Endothelial cell of umbilical vein (primary cell): ENCODE measurements around the gene SMC4. TPM values are rescaled to one million over a fixed set of nuclear protein-coding genes. Genes with fewer than 3 reads are reported as not detected.

Source experiments
- BruUV-seq: library from RNA; stranded (reverse); fragments of 400-500 nt; replicated peaks from 2 replicates; lab custom pipeline; 2021; lab: Mats Ljungman, UMichigan
- CTCF ChIA-PET: fragments of 300-600, 350-600 bp; sonication (Branson Sonifier 250); formaldehyde crosslinking; loops from one replicate; lab custom pipeline; 2021; ENCODE audit warnings: antibody characterized with exemption, inconsistent platforms; lab: Charles Lee
- POLR2A ChIA-PET: fragments of 300-600, 350-600 bp; sonication (Branson Sonifier 250); formaldehyde crosslinking; loops from one replicate; lab custom pipeline; 2021; ENCODE audit warnings: antibody characterized with exemption, inconsistent platforms; lab: Charles Lee
- DNase-seq: peaks from one replicate; pipeline ENCODE4 v3.0.0-alpha.2; 2011; ENCODE audit warnings: low read depth, low spot score
- FAIRE-seq: peaks from 2 replicates; lab custom pipeline; 2011; peaks lifted over from hg19 to GRCh38; lab: Jason Lieb, UNC
- H2AFZ ChIP-seq: 2 replicates; pipeline ENCODE4 v1.6.0; 2012; ENCODE audit warnings: low read depth, low read length, control low read depth, inconsistent platforms
- H3K27ac ChIP-seq: 2 replicates; pipeline ENCODE4 v1.5.1; 2011; ENCODE audit warnings: low read depth, mild to moderate bottlenecking, control low read depth, low read length, moderate library complexity; ENCODE audit not compliant: insufficient read depth
- H3K27me3 ChIP-seq, 2 experiments: 2 replicates each; pipeline versions ENCODE4 v1.6.0 to v1.6.1; 2011; ENCODE audit warnings: low read length in 2 of 2, mixed read lengths in 1 of 2; ENCODE audit not compliant: control insufficient read depth in 2 of 2, insufficient read depth in 2 of 2
- H3K36me3 ChIP-seq, 2 experiments: 2 replicates in 1 of 2; 3 replicates in 1 of 2; pipeline ENCODE4 v1.5.1; 2011; ENCODE audit warnings: low read length in 2 of 2, mild to moderate bottlenecking in 1 of 2, moderate library complexity in 1 of 2; ENCODE audit not compliant: control insufficient read depth in 2 of 2, insufficient read depth in 2 of 2; ENCODE audit errors: extremely low read depth in 1 of 2
- H3K4me1 ChIP-seq: 3 replicates; pipeline ENCODE4 v1.5.1; 2011; ENCODE audit warnings: mild to moderate bottlenecking, low read length; ENCODE audit not compliant: control insufficient read depth, insufficient read depth; ENCODE audit errors: extremely low read depth
- H3K4me2 ChIP-seq: 2 replicates; pipeline ENCODE4 v1.6.1; 2011; ENCODE audit warnings: low read length, control low read depth, mixed read lengths; ENCODE audit not compliant: insufficient read depth
- H3K4me3 ChIP-seq, 3 experiments: fragments of 200-600 bp in 1 of 3; sonication (generic), shearing (Covaris generic) in 1 of 3; replicated peaks in 1 of 3; 2 replicates each; pipeline ENCODE4 v1.5.1; 2011 to 2016; ENCODE audit warnings: control low read depth in 3 of 3, low read length in 3 of 3, mild to moderate bottlenecking in 2 of 3, inconsistent platforms in 1 of 3, low read depth in 1 of 3, moderate library complexity in 1 of 3; ENCODE audit not compliant: insufficient read depth in 1 of 3
- H3K79me2 ChIP-seq: 2 replicates; pipeline ENCODE4 v1.6.0; 2012; ENCODE audit warnings: low read length, inconsistent platforms; ENCODE audit not compliant: control insufficient read depth, insufficient read depth
- H3K9ac ChIP-seq: replicated peaks from 2 replicates; pipeline ENCODE3; 2011; ENCODE audit warnings: low read length, control low read depth; ENCODE audit not compliant: insufficient read depth; ENCODE audit errors: extremely low read depth
- H3K9me1 ChIP-seq: replicated peaks from 3 replicates; pipeline ENCODE4 v1.6.0; 2011; ENCODE audit warnings: mild to moderate bottlenecking, low read length; ENCODE audit not compliant: control insufficient read depth, insufficient read depth; ENCODE audit errors: extremely low read depth
- H3K9me3 ChIP-seq: replicated peaks from 2 replicates; pipeline ENCODE4 v1.5.1; 2012; ENCODE audit warnings: low read length, inconsistent platforms; ENCODE audit not compliant: control insufficient read depth, insufficient read depth
- H4K20me1 ChIP-seq: replicated peaks from 2 replicates; pipeline ENCODE3; 2011; ENCODE audit warnings: mild to moderate bottlenecking, low read length; ENCODE audit not compliant: control insufficient read depth, insufficient read depth; ENCODE audit errors: extremely low read depth
- FOS ChIP-seq: IDR thresholded peaks from 2 replicates; pipeline ENCODE4 v1.6.1; 2011; ENCODE audit warnings: mild to moderate bottlenecking, low read length, moderate library complexity, borderline replicate concordance; ENCODE audit not compliant: insufficient read depth
- GATA2 ChIP-seq: IDR thresholded peaks from 2 replicates; pipeline ENCODE4 v1.7.0; 2011; ENCODE audit warnings: low read depth, mild to moderate bottlenecking, moderate library complexity, mixed read lengths, low read length; ENCODE audit not compliant: insufficient read length, insufficient read depth
- JUN ChIP-seq: IDR thresholded peaks from 2 replicates; pipeline ENCODE4 v1.6.1; 2011; ENCODE audit warnings: borderline replicate concordance, low read depth; ENCODE audit not compliant: insufficient read length, insufficient read depth
- MYC ChIP-seq: IDR thresholded peaks from one replicate; pipeline ENCODE4 v1.6.1; 2011; ENCODE audit warnings: mild to moderate bottlenecking, low read depth, low read length
- POLR2AphosphoS5 ChIP-seq: IDR thresholded peaks from 2 replicates; pipeline ENCODE4 v1.6.1; 2012; ENCODE audit warnings: low read depth, mild to moderate bottlenecking, control low read depth, low read length, moderate library complexity; ENCODE audit not compliant: insufficient read depth
- dilution Hi-C: fragments of 300-500 bp; cut with MboI; formaldehyde crosslinking; loops from one replicate; pipeline ENCODE4 v1.15.0; 2019; ENCODE audit warnings: low sequenced_read_pairs; ENCODE audit not compliant: extremely low pct_ligation_motif_present
- intact Hi-C: fragments of 100-400 bp; cut with micrococcal nuclease; formaldehyde crosslinking; loops from one replicate; pipeline ENCODE4 v1.10.0; 2022
- polyA plus RNA-seq, 4 experiments: library from polyadenylated mRNA; depleted of rRNA in 3 of 4; stranded (reverse) in 3 of 4; unstranded in 1 of 4; fragments of >200 nt; gene quantifications; 2 replicates each; pipeline versions ENCODE4 v1.2.1 to v1.2.3, GENCODE V29; 2011 to 2012; ENCODE audit warnings: missing spikeins in 1 of 4
- total RNA-seq: library from RNA; stranded (reverse); gene quantifications from 2 replicates; pipeline ENCODE4 v1.2.3, GENCODE V29; 2021
- TF ChIP-seq, protein P1 (sequence below): IDR thresholded peaks from 2 replicates; pipeline ENCODE4 v1.6.1; 2011; ENCODE audit not compliant: insufficient read depth, insufficient read length

SMC4 gene
- total and polyA plus RNA-seq, 2 donors (not counting 3 experiments of a cell fraction or from before 2014, with no cell fraction given): 32.1 to 153 TPM

- Histone ChIP-seq H3K4me2 (no peak overlapping the region), H3K79me2 (peaks cover 47% of the 10 kb centered on the region), H2AFZ (no peak overlapping the region), H3K9ac (no peak overlapping the region), H3K27ac (no peak overlapping the region), H3K4me3 (no peak overlapping the region), H4K20me1 (no peaks in the 10 kb centered on the region), H3K9me1 (no peaks in the 10 kb centered on the region), H3K36me3 (peaks cover 9 to 60% of the 10 kb centered on the region in 2 experiments), H3K27me3 (no peaks in the 10 kb centered on the region), H3K9me3 (no peaks in the 10 kb centered on the region), H3K4me1 (no peaks in the 10 kb centered on the region)
- intact Hi-C loops: no loop called here
- no peak for TF ChIP-seq MYC
- TF ChIP-seq FOS: no peak
- no peak for TF ChIP-seq GATA2
- TF ChIP-seq, protein P1, sequence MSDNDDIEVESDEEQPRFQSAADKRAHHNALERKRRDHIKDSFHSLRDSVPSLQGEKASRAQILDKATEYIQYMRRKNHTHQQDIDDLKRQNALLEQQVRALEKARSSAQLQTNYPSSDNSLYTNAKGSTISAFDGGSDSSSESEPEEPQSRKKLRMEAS: no peak
- no peak for TF ChIP-seq POLR2AphosphoS5
- POLR2A ChIA-PET: no interaction called here
- DNase-seq: no peak
- no peak for FAIRE-seq
- dilution Hi-C loops: no loop called here
- BruUV-seq: no TSS peak
- CTCF ChIA-PET: no interaction called here
These were observed 28.5 kb downstream of the SMC4 start for GRCh38 chr3:160427832-160428424.

DNA sequence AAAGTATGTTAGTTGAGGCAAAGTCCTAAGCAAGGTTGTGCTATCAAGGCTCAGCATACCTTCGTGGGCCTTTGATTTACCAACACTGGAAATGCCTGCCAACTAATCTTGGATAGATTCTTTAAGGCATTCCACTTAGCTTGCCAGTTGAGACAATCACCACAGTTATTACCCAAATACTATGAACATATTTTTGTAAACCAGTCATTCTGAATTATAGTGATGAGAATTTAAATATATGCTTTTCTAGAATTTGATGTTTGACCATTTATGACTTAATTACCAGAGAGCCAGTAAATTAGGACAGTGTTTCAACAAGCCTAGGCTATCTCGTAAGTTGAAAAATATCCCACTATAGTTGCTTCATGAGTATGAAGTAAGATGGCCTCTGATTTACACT, 34.6 kb downstream of the SMC4 start:
- H3K36me3 ChIP-seq: peaks cover 7 to 36% of the 10 kb centered on the region in 2 experiments

More for the DNA sequence above, 34.6 kb downstream of the SMC4 start:
- CTCF ChIA-PET: interaction anchor here (1.5 kb wide), 1 partner anchor 24 kb away, joined by 3 read pairs; no protein-coding TSS in a partner anchor
- POLR2A ChIA-PET: no interaction called here
- no peak overlapping the region for H2AFZ ChIP-seq
- H3K4me1 ChIP-seq: no peaks in the 10 kb centered on the region
- TF ChIP-seq MYC (no peak), JUN (no peak), GATA2 (no peak)
- no peak overlapping the region for H3K27ac ChIP-seq
- no peak overlapping the region for H3K4me3 ChIP-seq
- H3K79me2 ChIP-seq: peaks cover 63% of the 10 kb centered on the region
- H3K4me2 ChIP-seq: no peak overlapping the region
- FAIRE-seq (no peak), DNase-seq (no peak)
- intact Hi-C loops: no loop called here
- dilution Hi-C loops: no loop called here
- no peaks in the 10 kb centered on the region for H3K27me3 ChIP-seq
- no peaks in the 10 kb centered on the region for H3K9me1 ChIP-seq
- H3K9me3 ChIP-seq: no peaks in the 10 kb centered on the region
- no TSS peak for BruUV-seq
- no peaks in the 10 kb centered on the region for H4K20me1 ChIP-seq
- H3K9ac ChIP-seq: no peak overlapping the region
